WTC11 (cell line): ENCODE results near the gene MIDN.

Source experiments
- CTCF ChIP-seq: fragments of 200-600 bp; IDR thresholded peaks from 2 replicates; pipeline ENCODE4 v1.8.0; 2022; ENCODE audit warnings: antibody characterized with exemption
- FOXP1 ChIP-seq: sonication (generic); formaldehyde crosslinking; IDR thresholded peaks from 2 replicates; pipeline ENCODE4 v1.8.0; 2022; ENCODE audit warnings: missing genetic modification reagents, mild to moderate bottlenecking, moderate library complexity, borderline replicate concordance
- SMAD3 ChIP-seq: sonication (generic); formaldehyde crosslinking; IDR thresholded peaks from 2 replicates; pipeline ENCODE4 v1.8.0; 2022; ENCODE audit warnings: missing genetic modification reagents, mild to moderate bottlenecking, borderline replicate concordance
- STAT6 ChIP-seq: sonication (generic); formaldehyde crosslinking; conservative IDR thresholded peaks from 2 replicates; pipeline ENCODE4 v1.8.1; 2023; ENCODE audit warnings: mild to moderate bottlenecking, low read depth, missing genetic modification reagents, moderate library complexity
- TCF7 ChIP-seq: sonication (generic); formaldehyde crosslinking; IDR thresholded peaks from 2 replicates; pipeline ENCODE4 v1.8.0; 2022; ENCODE audit warnings: mild to moderate bottlenecking, low read depth, missing genetic modification reagents, moderate library complexity
- TF ChIP-seq, protein P1 (sequence below): sonication (generic); formaldehyde crosslinking; IDR thresholded peaks from 2 replicates; pipeline ENCODE4 v1.8.1; 2022; ENCODE audit warnings: mild to moderate bottlenecking, moderate library complexity, missing genetic modification reagents

DNA sequence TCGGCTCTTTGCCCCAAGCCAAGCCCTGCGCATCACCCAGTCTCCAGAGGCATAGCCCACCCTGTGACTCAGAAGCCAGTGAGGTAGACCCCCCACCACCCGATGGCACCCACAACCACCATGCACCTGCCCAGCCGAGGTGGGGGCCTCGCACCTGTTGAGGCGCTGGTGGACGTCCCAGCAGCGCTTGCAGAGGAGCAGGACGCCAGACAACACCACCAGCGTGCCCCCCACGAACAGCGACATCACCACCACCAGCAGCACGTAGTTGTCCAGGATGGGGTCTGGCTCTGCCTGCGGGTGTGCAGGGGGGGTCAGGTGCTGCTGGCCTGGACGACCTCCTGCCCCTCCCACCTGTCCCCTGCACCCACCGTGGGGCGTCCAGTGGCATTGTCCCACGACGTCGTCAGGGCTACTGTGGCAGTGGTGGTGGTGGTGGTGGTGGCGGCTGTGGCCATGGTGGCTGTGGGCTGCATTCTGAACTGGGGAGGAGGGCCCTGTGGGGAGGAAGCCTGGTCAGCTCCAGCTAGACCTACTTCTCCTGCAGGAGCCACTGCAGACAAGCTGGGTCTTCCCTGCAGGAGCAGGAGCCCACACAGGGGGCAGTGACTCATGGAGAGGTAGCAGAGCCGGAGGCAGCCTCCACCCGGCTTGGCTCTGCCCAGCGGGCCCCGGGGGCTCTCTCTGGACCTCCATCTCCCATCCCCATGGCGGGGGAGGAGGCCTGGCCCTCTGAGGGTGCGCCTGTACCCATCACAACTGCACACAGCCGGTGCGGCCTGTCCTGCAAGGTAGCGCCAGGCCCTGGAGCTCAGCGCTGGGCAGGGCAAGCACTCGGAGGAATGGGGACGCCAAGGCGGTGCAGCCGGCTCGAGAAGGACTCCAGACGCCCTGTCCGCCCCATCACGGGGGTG lies 12.5 kb upstream of the MIDN start:
- TF ChIP-seq CTCF (no peak), STAT6 (CRISPR knock-in tag) (no peak), TCF7 (CRISPR knock-in tag) (no peak), SMAD3 (CRISPR knock-in tag) (no peak), FOXP1 (CRISPR knock-in tag) (no peak)
- TF ChIP-seq, protein P1, sequence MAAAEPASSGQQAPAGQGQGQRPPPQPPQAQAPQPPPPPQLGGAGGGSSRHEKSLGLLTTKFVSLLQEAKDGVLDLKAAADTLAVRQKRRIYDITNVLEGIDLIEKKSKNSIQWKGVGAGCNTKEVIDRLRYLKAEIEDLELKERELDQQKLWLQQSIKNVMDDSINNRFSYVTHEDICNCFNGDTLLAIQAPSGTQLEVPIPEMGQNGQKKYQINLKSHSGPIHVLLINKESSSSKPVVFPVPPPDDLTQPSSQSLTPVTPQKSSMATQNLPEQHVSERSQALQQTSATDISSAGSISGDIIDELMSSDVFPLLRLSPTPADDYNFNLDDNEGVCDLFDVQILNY (CRISPR knock-in tag) = 0 out of 2 replicates have a peak, but pooled peaks have one; percentile 19
